Measurements from ENCODE around the gene SMYD4. TPM values are rescaled to one million over a fixed set of nuclear protein-coding genes. Genes with fewer than 3 reads are reported as not detected.

The SMYD4 gene
- total RNA-seq, 2 donors from 2014 or later: 31.6 to 36.8 TPM

DNA sequence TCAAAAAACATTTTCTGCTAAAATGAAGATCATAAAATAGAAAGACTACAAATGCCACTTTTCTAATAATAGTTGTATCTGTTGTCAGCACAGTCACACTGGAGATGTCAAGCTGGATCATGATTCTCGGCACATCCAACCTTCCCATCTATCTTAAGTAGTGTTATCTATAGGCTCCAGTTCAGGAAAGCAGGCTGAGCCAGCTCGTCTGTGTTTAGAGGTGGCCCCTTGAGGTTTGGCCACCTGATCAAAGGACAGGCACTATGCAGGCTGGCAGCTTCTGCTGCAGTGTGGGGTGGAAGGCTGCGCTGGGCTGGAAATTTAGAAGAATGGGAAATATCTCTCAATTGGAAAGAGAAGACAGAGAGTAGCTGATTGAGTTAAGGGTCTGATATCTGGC, 32.4 kb downstream of the SMYD4 start:
- Mint-ChIP-seq H3K27me3 (ENCODE audit: insufficient read depth) (no peaks in the 10 kb centered on the region), H3K4me1 (no peaks in the 10 kb centered on the region), H3K4me3 (no peak overlapping the region), H3K9me3 (no peaks in the 10 kb centered on the region), H3K27ac (peak overlapping the region; percentile 69), H3K36me3 (ENCODE audit: low read depth) (peaks cover 48% of the 10 kb centered on the region)
- DNase-seq: no peak
- H3K4me3 ChIP-seq (ENCODE audit: low read length): no peak overlapping the region
- H3K9me3 ChIP-seq (ENCODE audit: control insufficient read depth, low read length): no peaks in the 10 kb centered on the region
- H3K27ac ChIP-seq (ENCODE audit: low read depth, low read length): no peak overlapping the region
- WGBS, 2 experiments (ENCODE audit: insufficient coverage in 1 of 2, insufficient read length in 1 of 2): 90 to 94% methylated on average over 2 to 3 of the region's 3 CpGs
- TF ChIP-seq, protein P1, sequence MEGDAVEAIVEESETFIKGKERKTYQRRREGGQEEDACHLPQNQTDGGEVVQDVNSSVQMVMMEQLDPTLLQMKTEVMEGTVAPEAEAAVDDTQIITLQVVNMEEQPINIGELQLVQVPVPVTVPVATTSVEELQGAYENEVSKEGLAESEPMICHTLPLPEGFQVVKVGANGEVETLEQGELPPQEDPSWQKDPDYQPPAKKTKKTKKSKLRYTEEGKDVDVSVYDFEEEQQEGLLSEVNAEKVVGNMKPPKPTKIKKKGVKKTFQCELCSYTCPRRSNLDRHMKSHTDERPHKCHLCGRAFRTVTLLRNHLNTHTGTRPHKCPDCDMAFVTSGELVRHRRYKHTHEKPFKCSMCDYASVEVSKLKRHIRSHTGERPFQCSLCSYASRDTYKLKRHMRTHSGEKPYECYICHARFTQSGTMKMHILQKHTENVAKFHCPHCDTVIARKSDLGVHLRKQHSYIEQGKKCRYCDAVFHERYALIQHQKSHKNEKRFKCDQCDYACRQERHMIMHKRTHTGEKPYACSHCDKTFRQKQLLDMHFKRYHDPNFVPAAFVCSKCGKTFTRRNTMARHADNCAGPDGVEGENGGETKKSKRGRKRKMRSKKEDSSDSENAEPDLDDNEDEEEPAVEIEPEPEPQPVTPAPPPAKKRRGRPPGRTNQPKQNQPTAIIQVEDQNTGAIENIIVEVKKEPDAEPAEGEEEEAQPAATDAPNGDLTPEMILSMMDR (conservative IDR thresholded peaks at IDR 0.05): no peak
- H3K9ac ChIP-seq (ENCODE audit: extremely low read depth, low read length, poor library complexity, severe bottlenecking): no peak overlapping the region
- H3K36me3 ChIP-seq (ENCODE audit: control insufficient read depth, insufficient read depth, low read length): peaks cover 30% of the 10 kb centered on the region
- H3K4me1 ChIP-seq (ENCODE audit: control insufficient read depth, insufficient read depth, low read length): no peaks in the 10 kb centered on the region
- no peaks in the 10 kb centered on the region for H3K27me3 ChIP-seq (ENCODE audit: control insufficient read depth, insufficient read depth, low read length, poor library complexity, severe bottlenecking)

GRCh38 chr17:1796800-1797199, 32.9 kb downstream of the SMYD4 start:
- no peaks in the 10 kb centered on the region for H3K9me3 ChIP-seq (ENCODE audit: control insufficient read depth, low read length)
- Mint-ChIP-seq H3K27me3 (ENCODE audit: insufficient read depth) (no peaks in the 10 kb centered on the region), H3K4me1 (no peaks in the 10 kb centered on the region), H3K9me3 (no peaks in the 10 kb centered on the region), H3K4me3 (no peak overlapping the region), H3K36me3 (ENCODE audit: low read depth) (peaks cover 45% of the 10 kb centered on the region), H3K27ac (no peak overlapping the region)
- H3K9ac ChIP-seq (ENCODE audit: extremely low read depth, low read length, poor library complexity, severe bottlenecking): no peak overlapping the region
- TF ChIP-seq, protein P1 (conservative IDR thresholded peaks at IDR 0.05): no peak
- no peak overlapping the region for H3K27ac ChIP-seq (ENCODE audit: low read depth, low read length)
- H3K36me3 ChIP-seq (ENCODE audit: control insufficient read depth, insufficient read depth, low read length): peaks cover 25% of the 10 kb centered on the region
- DNase-seq: no peak
- no peaks in the 10 kb centered on the region for H3K4me1 ChIP-seq (ENCODE audit: control insufficient read depth, insufficient read depth, low read length)
- H3K4me3 ChIP-seq (ENCODE audit: low read length): no peak overlapping the region
- WGBS, 2 experiments (ENCODE audit: insufficient coverage in 1 of 2, insufficient read length in 1 of 2): 50 to 89% methylated on average over 1 of the region's 1 CpG
- no peaks in the 10 kb centered on the region for H3K27me3 ChIP-seq (ENCODE audit: control insufficient read depth, insufficient read depth, low read length, poor library complexity, severe bottlenecking)

DNA sequence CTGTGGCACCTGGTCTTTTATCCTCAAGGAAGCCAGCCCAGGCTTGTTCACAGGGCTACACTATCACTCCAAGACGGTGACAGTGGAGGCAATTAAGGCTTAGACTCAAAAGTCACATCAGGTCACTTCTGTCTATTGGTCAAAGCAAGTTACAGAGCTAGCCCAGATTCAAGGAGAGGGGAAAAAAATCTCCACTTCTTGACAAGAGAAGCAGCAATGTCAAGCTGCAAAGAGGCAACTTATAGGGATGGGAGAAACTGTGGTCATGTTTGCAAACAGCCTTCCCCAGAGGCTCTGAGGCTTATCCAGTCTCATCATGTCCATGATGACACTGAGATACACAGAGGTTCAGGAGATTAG, 36.3 kb downstream of the SMYD4 start:
- no peaks in the 10 kb centered on the region for H3K4me1 Mint-ChIP-seq
- H3K27ac Mint-ChIP-seq: no peak overlapping the region
- H3K4me1 ChIP-seq (ENCODE audit: control insufficient read depth, insufficient read depth, low read length): no peaks in the 10 kb centered on the region
- no peak for DNase-seq
- H3K27me3 Mint-ChIP-seq (ENCODE audit: insufficient read depth): no peaks in the 10 kb centered on the region
- no peaks in the 10 kb centered on the region for H3K9me3 Mint-ChIP-seq
- no peak overlapping the region for H3K4me3 ChIP-seq (ENCODE audit: low read length)
- no peak overlapping the region for H3K9ac ChIP-seq (ENCODE audit: extremely low read depth, low read length, poor library complexity, severe bottlenecking)
- no peaks in the 10 kb centered on the region for H3K27me3 ChIP-seq (ENCODE audit: control insufficient read depth, insufficient read depth, low read length, poor library complexity, severe bottlenecking)
- peaks cover 45% of the 10 kb centered on the region for H3K36me3 Mint-ChIP-seq (ENCODE audit: low read depth)
- no peak overlapping the region for H3K4me3 Mint-ChIP-seq
- no peaks in the 10 kb centered on the region for H3K9me3 ChIP-seq (ENCODE audit: control insufficient read depth, low read length)
- H3K36me3 ChIP-seq (ENCODE audit: control insufficient read depth, insufficient read depth, low read length): peaks cover 14% of the 10 kb centered on the region
- H3K27ac ChIP-seq (ENCODE audit: low read depth, low read length): no peak overlapping the region
- TF ChIP-seq, protein P1 (conservative IDR thresholded peaks at IDR 0.05): no peak
- 97 to 100% methylated on average over 1 of the region's 1 CpG for WGBS, 2 experiments (ENCODE audit: insufficient coverage in 1 of 2, insufficient read length in 1 of 2)
